ENCODE results near the gene ETF1.

Gene ETF1

GRCh38 chr5:138542956-138543729 is at the start of gene ETF1:
Gene ETF1, minus strand, starts transcription at chr5:138543236. Its CDS starts 318 bp downstream, at chr5:138542918.
- peak within 1 kb of the TSS; percentile 95 for H2AFZ ChIP-seq (ENCODE audit: low read length)
- peaks cover 45% of the 10 kb centered on the region for H4K20me1 ChIP-seq (ENCODE audit: insufficient read depth, low read length, poor library complexity, severe bottlenecking)

DNA sequence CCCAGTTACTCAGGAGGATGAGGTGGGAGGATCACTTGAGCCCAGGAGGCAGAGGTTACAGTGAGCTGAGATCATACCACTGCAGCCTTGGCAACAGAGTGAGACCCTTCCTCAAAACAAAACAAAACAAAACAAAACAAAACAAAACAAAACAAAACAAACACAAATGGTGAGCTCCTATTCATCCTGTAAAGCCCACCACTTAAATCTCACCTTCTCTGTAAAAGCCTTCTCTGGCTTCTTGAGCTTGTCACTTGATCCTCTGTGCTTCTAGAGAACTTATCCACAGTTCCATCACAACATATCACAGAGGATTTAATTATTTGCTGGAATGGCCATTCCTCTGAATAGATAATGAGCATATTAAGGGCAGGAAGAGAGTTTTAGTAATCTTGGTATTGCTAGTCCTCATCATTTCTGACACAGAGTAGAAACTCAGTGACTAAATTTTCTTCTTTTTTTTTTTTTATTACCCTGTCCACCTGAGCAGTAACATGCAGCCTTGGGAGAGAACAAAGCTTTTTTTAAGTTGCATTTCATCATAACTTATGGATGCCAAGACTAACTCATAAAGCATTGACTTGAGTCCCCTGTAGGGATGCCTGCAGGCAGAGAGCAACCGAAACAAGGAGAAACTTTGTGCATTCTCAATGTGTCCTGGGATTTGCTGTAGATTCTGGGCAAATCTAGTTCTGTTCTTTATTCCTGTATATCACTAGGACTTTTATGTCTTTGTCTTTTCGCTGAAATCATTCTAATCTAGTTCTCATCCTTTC is 45.2 kb upstream of the ETF1 start:
- H3K36me3 ChIP-seq (ENCODE audit: insufficient read depth, low read length), result no peaks in the 10 kb centered on the region
- TF ChIP-seq EZH2phosphoT487 (IDR thresholded peaks at IDR 0.05; ENCODE audit: borderline replicate concordance), result no peak
- no peak for TF ChIP-seq CTCF (conservative IDR thresholded peaks at IDR 0.05; ENCODE audit: low read length)

More at GRCh38 chr5:138542956-138543729, at the start of gene ETF1:
- peaks cover 37% of the 10 kb centered on the region for H3K4me1 ChIP-seq (ENCODE audit: insufficient read depth, low read length, poor library complexity, severe bottlenecking)
- H3K36me3 ChIP-seq (ENCODE audit: insufficient read depth, low read length), result no peaks in the 10 kb centered on the region
- peak within 1 kb of the TSS; percentile 98 for H3K9ac ChIP-seq (ENCODE audit: low read depth, low read length, poor library complexity, severe bottlenecking)
- H3K27me3 ChIP-seq (ENCODE audit: insufficient read depth, low read length, poor library complexity, severe bottlenecking), result no peaks in the 10 kb centered on the region
- peak within 1 kb of the TSS; percentile 89 for H3K4me2 ChIP-seq (ENCODE audit: low read depth, low read length, poor library complexity, severe bottlenecking)
- TF ChIP-seq CTCF (conservative IDR thresholded peaks at IDR 0.05; ENCODE audit: low read length) (no peak), EZH2phosphoT487 (IDR thresholded peaks at IDR 0.05; ENCODE audit: borderline replicate concordance) (no peak)
- peak within 1 kb of the TSS; percentile 92 for H3K4me3 ChIP-seq (ENCODE audit: low read length, poor library complexity, severe bottlenecking)
- peaks cover 81% of the 10 kb centered on the region for H3K79me2 ChIP-seq (ENCODE audit: insufficient read depth, low read length)
- no peaks in the 10 kb centered on the region for H3K9me3 ChIP-seq (ENCODE audit: insufficient read depth, low read depth, low read length)
- H3F3A ChIP-seq (ENCODE audit: low read depth), result no peaks in the 10 kb centered on the region
- no peaks in the 10 kb centered on the region for H3K9me2 ChIP-seq (replicated peaks; ENCODE audit: low read depth, low read length)

DNA sequence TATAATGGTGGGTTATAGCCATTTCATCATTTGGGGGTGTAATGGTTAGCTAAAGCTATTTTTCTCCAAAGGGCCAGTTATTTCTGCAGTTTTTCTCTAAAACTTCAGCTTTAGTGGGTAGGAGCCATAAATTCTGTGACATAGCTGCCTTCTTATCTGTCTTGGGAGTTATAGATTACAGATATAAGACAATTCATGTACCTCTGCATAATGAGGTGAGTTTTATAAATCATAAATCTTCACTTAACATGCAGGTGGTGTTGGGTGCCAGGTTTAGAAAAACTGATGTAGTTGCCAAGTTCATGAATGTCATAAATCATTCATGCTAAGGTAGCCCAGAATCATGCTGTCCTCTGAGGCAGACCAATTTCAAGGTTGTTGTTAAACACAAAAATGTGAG is 42.1 kb upstream of the ETF1 start:
- H3K27me3 ChIP-seq (ENCODE audit: insufficient read depth, low read length, poor library complexity, severe bottlenecking), result no peaks in the 10 kb centered on the region
- no peak overlapping the region for H3K4me3 ChIP-seq (ENCODE audit: low read length, poor library complexity, severe bottlenecking)
- no peak overlapping the region for H2AFZ ChIP-seq (ENCODE audit: low read length)
- no peak overlapping the region for H3K9ac ChIP-seq (ENCODE audit: low read depth, low read length, poor library complexity, severe bottlenecking)
- no peaks in the 10 kb centered on the region for H3K9me2 ChIP-seq (replicated peaks; ENCODE audit: low read depth, low read length)
- no peaks in the 10 kb centered on the region for H3K4me1 ChIP-seq (ENCODE audit: insufficient read depth, low read length, poor library complexity, severe bottlenecking)
- no peaks in the 10 kb centered on the region for H3K9me3 ChIP-seq (ENCODE audit: insufficient read depth, low read depth, low read length)
- TF ChIP-seq CTCF (conservative IDR thresholded peaks at IDR 0.05; ENCODE audit: low read length) (no peak), EZH2phosphoT487 (IDR thresholded peaks at IDR 0.05; ENCODE audit: borderline replicate concordance) (no peak)
- no peaks in the 10 kb centered on the region for H3F3A ChIP-seq (ENCODE audit: low read depth)
- no peak overlapping the region for H3K4me2 ChIP-seq (ENCODE audit: low read depth, low read length, poor library complexity, severe bottlenecking)
- H3K79me2 ChIP-seq (ENCODE audit: insufficient read depth, low read length), result no peaks in the 10 kb centered on the region
- H3K36me3 ChIP-seq (ENCODE audit: insufficient read depth, low read length), result no peaks in the 10 kb centered on the region
- H4K20me1 ChIP-seq (ENCODE audit: insufficient read depth, low read length, poor library complexity, severe bottlenecking), result no peaks in the 10 kb centered on the region

More for the DNA sequence above, 45.2 kb upstream of the ETF1 start:
- H3K4me2 ChIP-seq (ENCODE audit: low read depth, low read length, poor library complexity, severe bottlenecking), result no peak overlapping the region
- no peak overlapping the region for H2AFZ ChIP-seq (ENCODE audit: low read length)
- no peak overlapping the region for H3K9ac ChIP-seq (ENCODE audit: low read depth, low read length, poor library complexity, severe bottlenecking)
- H3K9me2 ChIP-seq (replicated peaks; ENCODE audit: low read depth, low read length), result no peaks in the 10 kb centered on the region
- H3K9me3 ChIP-seq (ENCODE audit: insufficient read depth, low read depth, low read length), result no peaks in the 10 kb centered on the region
- no peaks in the 10 kb centered on the region for H3K27me3 ChIP-seq (ENCODE audit: insufficient read depth, low read length, poor library complexity, severe bottlenecking)
- no peaks in the 10 kb centered on the region for H4K20me1 ChIP-seq (ENCODE audit: insufficient read depth, low read length, poor library complexity, severe bottlenecking)
- no peak overlapping the region for H3K4me3 ChIP-seq (ENCODE audit: low read length, poor library complexity, severe bottlenecking)
- H3K79me2 ChIP-seq (ENCODE audit: insufficient read depth, low read length), result no peaks in the 10 kb centered on the region
- no peaks in the 10 kb centered on the region for H3F3A ChIP-seq (ENCODE audit: low read depth)
- no peaks in the 10 kb centered on the region for H3K4me1 ChIP-seq (ENCODE audit: insufficient read depth, low read length, poor library complexity, severe bottlenecking)
